Amygdala (tissue), 56 donors: ENCODE measurements around the gene IL1RN.
"Not testable (repeated sequence)": the region's sequence is repeated elsewhere in the genome, so short reads cannot be mapped to it uniquely, and the experiment has no call there.

Experiments used
- DNase-seq, 56 donors: peaks; one replicate each; lab custom pipeline; 2025; lab: John Stamatoyannopoulos, UW

Gene IL1RN

GRCh38 chr2:113126845-113127645 is at the start of gene IL1RN:
Gene IL1RN, plus strand, starts transcription at chr2:113127598. Its CDS starts 27 bp downstream, at chr2:113127625.
- peak in 2 of 56 donors; percentile 13 to 15 for DNase-seq

- no peak for DNase-seq
These were observed 49.5 kb upstream of the IL1RN start for GRCh38 chr2:113077921-113078320.

GRCh38 chr2:113078350-113078839 is 49.0 kb upstream of the IL1RN start:
- no peak for DNase-seq

GRCh38 chr2:113079131-113079530 is 48.3 kb upstream of the IL1RN start:
- DNase-seq, result no peak

- DNase-seq, result peak in 3 of 56 donors; percentile 1 to 5 (median 1)
These were observed 47.3 kb upstream of the IL1RN start for GRCh38 chr2:113080134-113080533.

GRCh38 chr2:113081488-113082210 is 45.7 kb upstream of the IL1RN start:
- DNase-seq, result no peak

- DNase-seq, result no peak
These were observed 44.1 kb upstream of the IL1RN start for GRCh38 chr2:113083296-113083695.

- DNase-seq, result no peak
These were observed 43.0 kb upstream of the IL1RN start for GRCh38 chr2:113084249-113085000.

GRCh38 chr2:113085542-113085941 is 41.9 kb upstream of the IL1RN start:
- no peak for DNase-seq

GRCh38 chr2:113088213-113088992 is 39.0 kb upstream of the IL1RN start:
- DNase-seq, result no peak

- peak in 2 of 56 donors; percentile 1 to 5 for DNase-seq
These were observed 37.5 kb upstream of the IL1RN start for GRCh38 chr2:113089916-113090315.

GRCh38 chr2:113091231-113091896 is 36.0 kb upstream of the IL1RN start:
- DNase-seq, result no peak

- DNase-seq, result no peak
These were observed 34.4 kb upstream of the IL1RN start for GRCh38 chr2:113092864-113093612.

GRCh38 chr2:113093613-113093977 is 33.8 kb upstream of the IL1RN start:
- DNase-seq, result no peak

GRCh38 chr2:113096306-113096705 is 31.1 kb upstream of the IL1RN start:
- DNase-seq, result not testable (repeated sequence)

GRCh38 chr2:113096842-113097618 is 30.4 kb upstream of the IL1RN start:
- DNase-seq, result not testable (repeated sequence)

GRCh38 chr2:113098041-113098440 is 29.4 kb upstream of the IL1RN start:
- no peak for DNase-seq

- DNase-seq, result no peak
These were observed 28.9 kb upstream of the IL1RN start for GRCh38 chr2:113098532-113098931.
